ENCODE results near the gene GAS6. TPM values are rescaled to one million over a fixed set of nuclear protein-coding genes. Genes with fewer than 3 reads are reported as not detected.

The GAS6 gene
- total RNA-seq, 1 experiment from 2014 or later, result 49.4 TPM

DNA sequence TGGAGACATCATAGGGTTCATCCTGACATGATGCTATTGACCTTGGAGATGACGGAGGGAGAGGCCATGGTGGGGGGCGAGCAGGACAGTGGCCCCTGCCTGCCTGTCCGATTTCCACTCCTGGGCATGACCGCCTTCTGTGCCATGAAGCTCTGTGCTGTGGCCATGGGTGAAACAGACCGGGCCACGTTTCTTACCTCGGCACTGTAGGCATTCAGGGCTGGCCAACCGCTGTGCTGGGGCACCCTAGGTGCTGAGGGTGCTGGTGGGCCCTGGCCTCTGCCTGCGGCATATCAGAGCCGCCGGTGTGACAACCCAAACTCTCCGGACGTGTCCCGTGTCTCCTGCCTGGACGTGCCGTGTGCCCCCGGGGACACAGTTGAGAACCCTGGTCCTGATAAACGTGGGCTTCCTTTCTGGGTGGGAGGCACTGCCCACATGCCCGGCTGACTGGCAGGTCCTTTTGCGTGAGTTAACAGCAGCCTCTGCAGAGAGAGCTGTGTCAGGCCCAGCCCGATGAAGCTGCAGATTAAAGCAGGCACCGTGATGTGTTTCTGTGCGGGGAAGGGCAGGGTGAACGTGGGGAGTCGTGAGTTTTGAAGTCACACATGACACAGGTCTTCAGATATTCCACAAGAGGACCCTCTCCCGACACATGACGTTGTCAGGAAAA is 58.3 kb downstream of the GAS6 start:
- peaks cover 16 to 17% of the 10 kb centered on the region in 2 experiments; a peak in 2 of 4 replicates for H3K9me3 ChIP-seq (ENCODE audit: control insufficient read depth in 1 of 2, insufficient read depth in 1 of 2, low read depth in 1 of 2, low read length in 2 of 2)
- H3K4me1 ChIP-seq (ENCODE audit: control insufficient read depth in 1 of 2, insufficient read depth in 2 of 2, low read length in 2 of 2), result peaks cover 0 to 7% of the 10 kb centered on the region in 2 experiments; a peak in 2 of 4 replicates
- no peak overlapping the region for H3K27ac ChIP-seq (ENCODE audit: low read depth, low read length)
- TF ChIP-seq ZBTB33 (IDR thresholded peaks at IDR 0.05; ENCODE audit: extremely low read depth, insufficient replicate concordance, low read length), result no peak
- TF ChIP-seq POLR2AphosphoS5 (IDR thresholded peaks at IDR 0.05; ENCODE audit: low read depth, low read length), result no peak
- TF ChIP-seq EGR1 (IDR thresholded peaks at IDR 0.05; ENCODE audit: low read depth), result no peak
- no peak for TF ChIP-seq EZH2phosphoT487 (IDR thresholded peaks at IDR 0.05; ENCODE audit: borderline replicate concordance)
- TF ChIP-seq POLR2A (IDR thresholded peaks at IDR 0.05; ENCODE audit: borderline replicate concordance, extremely low read depth, insufficient read depth, insufficient read length), result no peak
- TF ChIP-seq YY1 (IDR thresholded peaks at IDR 0.05; ENCODE audit: extremely low read depth, insufficient replicate concordance, low read depth, low read length), result no peak
- TF ChIP-seq FOSL1 (IDR thresholded peaks at IDR 0.05; ENCODE audit: low read depth), result no peak
- TF ChIP-seq, protein P1, sequence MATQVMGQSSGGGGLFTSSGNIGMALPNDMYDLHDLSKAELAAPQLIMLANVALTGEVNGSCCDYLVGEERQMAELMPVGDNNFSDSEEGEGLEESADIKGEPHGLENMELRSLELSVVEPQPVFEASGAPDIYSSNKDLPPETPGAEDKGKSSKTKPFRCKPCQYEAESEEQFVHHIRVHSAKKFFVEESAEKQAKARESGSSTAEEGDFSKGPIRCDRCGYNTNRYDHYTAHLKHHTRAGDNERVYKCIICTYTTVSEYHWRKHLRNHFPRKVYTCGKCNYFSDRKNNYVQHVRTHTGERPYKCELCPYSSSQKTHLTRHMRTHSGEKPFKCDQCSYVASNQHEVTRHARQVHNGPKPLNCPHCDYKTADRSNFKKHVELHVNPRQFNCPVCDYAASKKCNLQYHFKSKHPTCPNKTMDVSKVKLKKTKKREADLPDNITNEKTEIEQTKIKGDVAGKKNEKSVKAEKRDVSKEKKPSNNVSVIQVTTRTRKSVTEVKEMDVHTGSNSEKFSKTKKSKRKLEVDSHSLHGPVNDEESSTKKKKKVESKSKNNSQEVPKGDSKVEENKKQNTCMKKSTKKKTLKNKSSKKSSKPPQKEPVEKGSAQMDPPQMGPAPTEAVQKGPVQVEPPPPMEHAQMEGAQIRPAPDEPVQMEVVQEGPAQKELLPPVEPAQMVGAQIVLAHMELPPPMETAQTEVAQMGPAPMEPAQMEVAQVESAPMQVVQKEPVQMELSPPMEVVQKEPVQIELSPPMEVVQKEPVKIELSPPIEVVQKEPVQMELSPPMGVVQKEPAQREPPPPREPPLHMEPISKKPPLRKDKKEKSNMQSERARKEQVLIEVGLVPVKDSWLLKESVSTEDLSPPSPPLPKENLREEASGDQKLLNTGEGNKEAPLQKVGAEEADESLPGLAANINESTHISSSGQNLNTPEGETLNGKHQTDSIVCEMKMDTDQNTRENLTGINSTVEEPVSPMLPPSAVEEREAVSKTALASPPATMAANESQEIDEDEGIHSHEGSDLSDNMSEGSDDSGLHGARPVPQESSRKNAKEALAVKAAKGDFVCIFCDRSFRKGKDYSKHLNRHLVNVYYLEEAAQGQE (IDR thresholded peaks at IDR 0.05; ENCODE audit: low read depth), result no peak
- no peak for TF ChIP-seq ATF3 (IDR thresholded peaks at IDR 0.05)
- TF ChIP-seq CEBPB (IDR thresholded peaks at IDR 0.05; ENCODE audit: low read depth), result no peak
- no peak for TF ChIP-seq SIN3A (IDR thresholded peaks at IDR 0.05; ENCODE audit: low read depth)
- TF ChIP-seq MAX (IDR thresholded peaks at IDR 0.05), result no peak
- TF ChIP-seq SP1 (IDR thresholded peaks at IDR 0.05; ENCODE audit: low read depth), result no peak
- TF ChIP-seq ZFX (IDR thresholded peaks at IDR 0.05), result no peak
- no peak for TF ChIP-seq CTCF (IDR thresholded peaks at IDR 0.05 in 2 of 3, conservative IDR thresholded peaks at IDR 0.05 in 1 of 3; ENCODE audit: borderline replicate concordance in 1 of 3, insufficient read depth in 1 of 3, low read depth in 2 of 3, low read length in 2 of 3)
- TF ChIP-seq ZNF274 (IDR thresholded peaks at IDR 0.05; ENCODE audit: low read depth, low read length), result no peak
- no peak for TF ChIP-seq JUND (IDR thresholded peaks at IDR 0.05)
- ChIA-PET CTCF (no interaction called here), RAD21 (ENCODE audit: low non-redundant PET in 1 of 2, low total read pairs in 2 of 2, uncharacterized antibody in 2 of 2, unreplicated experiment in 2 of 2) (no interaction called here), POLR2A (no interaction called here)
- no peak for DNase-seq (ENCODE audit: low read depth, low spot score)
- no peaks in the 10 kb centered on the region for H3K9me2 ChIP-seq (ENCODE audit: insufficient read depth)
- no peak overlapping the region for H2AFZ ChIP-seq (ENCODE audit: low read depth, low read length, poor library complexity, severe bottlenecking)
- intact Hi-C loops (cut with micrococcal nuclease), result no loop called here
- BruUV-seq (replicated peaks), result no TSS peak
- no peaks in the 10 kb centered on the region for H3K36me3 ChIP-seq (ENCODE audit: control insufficient read depth in 1 of 2, insufficient read depth in 2 of 2, low read length in 2 of 2)
- no peaks in the 10 kb centered on the region for H4K20me1 ChIP-seq (ENCODE audit: insufficient read depth)
- no peak for ATAC-seq
- H3K4me3 ChIP-seq (replicated peaks in 1 of 2; ENCODE audit: low read depth in 1 of 2, low read length in 2 of 2), result no peak overlapping the region
- H3K4me2 ChIP-seq (ENCODE audit: low read length), result no peak overlapping the region
- H3K27me3 ChIP-seq (ENCODE audit: insufficient read depth, low read length), result no peaks in the 10 kb centered on the region
- no peaks in the 10 kb centered on the region for H3K79me2 ChIP-seq (ENCODE audit: insufficient read depth, low read length)
- no peak overlapping the region for H3K9ac ChIP-seq (ENCODE audit: low read length)

Data from HCT116 (cell line).